ENCODE results near the gene ABCB4.

The ABCB4 gene

GRCh38 chr7:87369216-87369615, 106.3 kb downstream of the ABCB4 start:
- TF ChIP-seq FOXP2 (optimal IDR thresholded peaks at IDR 0.05; ENCODE audit: borderline replicate concordance, extremely low read depth, extremely low read length, insufficient read depth): no peak
- no peak for TF ChIP-seq POLR2AphosphoS5 (IDR thresholded peaks at IDR 0.05; ENCODE audit: low read depth, low read length)
- TF ChIP-seq TAF1 (IDR thresholded peaks at IDR 0.05; ENCODE audit: borderline replicate concordance, insufficient read depth, low read length): no peak

GRCh38 chr7:87364246-87364645, 111.2 kb downstream of the ABCB4 start:
- TF ChIP-seq FOXP2 (optimal IDR thresholded peaks at IDR 0.05; ENCODE audit: borderline replicate concordance, extremely low read depth, extremely low read length, insufficient read depth): no peak
- no peak for TF ChIP-seq SIN3A (IDR thresholded peaks at IDR 0.05; ENCODE audit: borderline replicate concordance, insufficient read depth, low read length)
- no peak for TF ChIP-seq TAF1 (IDR thresholded peaks at IDR 0.05; ENCODE audit: borderline replicate concordance, insufficient read depth, low read length)
- TF ChIP-seq, protein P1, sequence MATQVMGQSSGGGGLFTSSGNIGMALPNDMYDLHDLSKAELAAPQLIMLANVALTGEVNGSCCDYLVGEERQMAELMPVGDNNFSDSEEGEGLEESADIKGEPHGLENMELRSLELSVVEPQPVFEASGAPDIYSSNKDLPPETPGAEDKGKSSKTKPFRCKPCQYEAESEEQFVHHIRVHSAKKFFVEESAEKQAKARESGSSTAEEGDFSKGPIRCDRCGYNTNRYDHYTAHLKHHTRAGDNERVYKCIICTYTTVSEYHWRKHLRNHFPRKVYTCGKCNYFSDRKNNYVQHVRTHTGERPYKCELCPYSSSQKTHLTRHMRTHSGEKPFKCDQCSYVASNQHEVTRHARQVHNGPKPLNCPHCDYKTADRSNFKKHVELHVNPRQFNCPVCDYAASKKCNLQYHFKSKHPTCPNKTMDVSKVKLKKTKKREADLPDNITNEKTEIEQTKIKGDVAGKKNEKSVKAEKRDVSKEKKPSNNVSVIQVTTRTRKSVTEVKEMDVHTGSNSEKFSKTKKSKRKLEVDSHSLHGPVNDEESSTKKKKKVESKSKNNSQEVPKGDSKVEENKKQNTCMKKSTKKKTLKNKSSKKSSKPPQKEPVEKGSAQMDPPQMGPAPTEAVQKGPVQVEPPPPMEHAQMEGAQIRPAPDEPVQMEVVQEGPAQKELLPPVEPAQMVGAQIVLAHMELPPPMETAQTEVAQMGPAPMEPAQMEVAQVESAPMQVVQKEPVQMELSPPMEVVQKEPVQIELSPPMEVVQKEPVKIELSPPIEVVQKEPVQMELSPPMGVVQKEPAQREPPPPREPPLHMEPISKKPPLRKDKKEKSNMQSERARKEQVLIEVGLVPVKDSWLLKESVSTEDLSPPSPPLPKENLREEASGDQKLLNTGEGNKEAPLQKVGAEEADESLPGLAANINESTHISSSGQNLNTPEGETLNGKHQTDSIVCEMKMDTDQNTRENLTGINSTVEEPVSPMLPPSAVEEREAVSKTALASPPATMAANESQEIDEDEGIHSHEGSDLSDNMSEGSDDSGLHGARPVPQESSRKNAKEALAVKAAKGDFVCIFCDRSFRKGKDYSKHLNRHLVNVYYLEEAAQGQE (IDR thresholded peaks at IDR 0.05; ENCODE audit: insufficient read depth in 1 of 2, low read depth in 2 of 2, low read length in 2 of 2): no peak
- TF ChIP-seq POLR2AphosphoS5 (IDR thresholded peaks at IDR 0.05; ENCODE audit: low read depth, low read length): no peak

DNA sequence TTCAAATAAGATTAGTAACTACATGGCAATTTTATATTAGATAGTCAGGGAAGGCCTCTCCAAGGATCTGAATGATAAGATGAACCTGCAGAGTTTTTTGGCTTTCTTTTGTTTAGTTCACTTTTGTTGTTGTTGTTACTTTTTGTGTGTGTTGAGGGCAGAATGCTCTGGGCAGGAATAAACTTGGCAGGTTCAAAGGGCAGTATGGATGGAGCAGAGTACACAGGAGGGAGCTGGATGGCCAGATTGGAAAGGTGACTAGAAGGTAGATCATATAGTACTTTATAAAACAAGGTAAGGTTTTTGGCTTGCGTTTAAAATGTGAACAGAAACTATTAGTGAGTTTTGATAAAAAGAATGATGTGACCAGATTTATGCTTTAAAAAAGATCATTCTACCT, 112.1 kb downstream of the ABCB4 start:
- TF ChIP-seq FOXP2 (optimal IDR thresholded peaks at IDR 0.05; ENCODE audit: borderline replicate concordance, extremely low read depth, extremely low read length, insufficient read depth): no peak
- TF ChIP-seq SIN3A (IDR thresholded peaks at IDR 0.05; ENCODE audit: borderline replicate concordance, insufficient read depth, low read length): no peak

GRCh38 chr7:87361320-87361719, 114.2 kb downstream of the ABCB4 start:
- TF ChIP-seq TAF1 (IDR thresholded peaks at IDR 0.05; ENCODE audit: borderline replicate concordance, insufficient read depth, low read length) (no peak), SIN3A (IDR thresholded peaks at IDR 0.05; ENCODE audit: borderline replicate concordance, insufficient read depth, low read length) (no peak), POLR2AphosphoS5 (IDR thresholded peaks at IDR 0.05; ENCODE audit: low read depth, low read length) (no peak), FOXP2 (optimal IDR thresholded peaks at IDR 0.05; ENCODE audit: borderline replicate concordance, extremely low read depth, extremely low read length, insufficient read depth) (no peak)
- TF ChIP-seq, protein P1 (IDR thresholded peaks at IDR 0.05; ENCODE audit: insufficient read depth in 1 of 2, low read depth in 2 of 2, low read length in 2 of 2): no peak

DNA sequence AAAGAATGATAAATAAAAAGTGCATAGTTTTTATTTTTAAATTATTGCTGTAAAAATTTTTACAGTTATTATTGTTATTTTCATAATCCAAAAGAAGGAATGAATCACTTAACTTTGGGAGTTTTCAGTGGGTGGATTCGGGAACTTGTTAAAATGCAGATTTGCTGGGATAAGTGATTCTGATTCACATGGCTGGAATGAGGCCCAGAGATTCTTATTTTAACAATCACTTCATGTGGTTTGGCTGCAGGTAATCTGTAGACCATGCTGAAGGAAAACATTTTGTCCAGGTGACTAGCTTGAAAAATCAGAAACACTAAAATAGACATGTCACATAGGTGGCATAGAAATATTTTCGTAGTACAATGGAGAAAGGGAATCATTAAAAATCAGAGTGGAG, 116.1 kb downstream of the ABCB4 start:
- TF ChIP-seq POLR2AphosphoS5 (IDR thresholded peaks at IDR 0.05; ENCODE audit: low read depth, low read length) (no peak), FOXP2 (optimal IDR thresholded peaks at IDR 0.05; ENCODE audit: borderline replicate concordance, extremely low read depth, extremely low read length, insufficient read depth) (no peak), TAF1 (IDR thresholded peaks at IDR 0.05; ENCODE audit: borderline replicate concordance, insufficient read depth, low read length) (no peak), SIN3A (IDR thresholded peaks at IDR 0.05; ENCODE audit: borderline replicate concordance, insufficient read depth, low read length) (no peak)
- TF ChIP-seq, protein P1 (IDR thresholded peaks at IDR 0.05; ENCODE audit: insufficient read depth in 1 of 2, low read depth in 2 of 2, low read length in 2 of 2): no peak

- no peak for TF ChIP-seq SIN3A (IDR thresholded peaks at IDR 0.05; ENCODE audit: borderline replicate concordance, insufficient read depth, low read length)
- TF ChIP-seq, protein P1 (IDR thresholded peaks at IDR 0.05; ENCODE audit: insufficient read depth in 1 of 2, low read depth in 2 of 2, low read length in 2 of 2): no peak
- no peak for TF ChIP-seq FOXP2 (optimal IDR thresholded peaks at IDR 0.05; ENCODE audit: borderline replicate concordance, extremely low read depth, extremely low read length, insufficient read depth)
- no peak for TF ChIP-seq POLR2AphosphoS5 (IDR thresholded peaks at IDR 0.05; ENCODE audit: low read depth, low read length)
Observed at GRCh38 chr7:87356448-87356847, 119.0 kb downstream of the ABCB4 start.

Data from PFSK-1 (cell line).